DND-41 (cell line): ENCODE data around the gene ZFPL1.

Source experiments
- ATAC-seq: fragments of 200-7000 bp; cut with Tn5 transposase; 3 replicates; pipeline ENCODE4 v1.9.1; 2021; ENCODE audit warnings: low read depth; ENCODE audit not compliant: insufficient read depth
- DNase-seq: peaks from one replicate; pipeline ENCODE4 v3.0.0-alpha.2; 2020
- H2AFZ ChIP-seq: 2 replicates; pipeline ENCODE4 v1.6.0; 2012; ENCODE audit warnings: low read depth, low read length
- H3K27ac ChIP-seq: 2 replicates; pipeline ENCODE4 v1.5.1; 2012; ENCODE audit warnings: low read length, inconsistent platforms
- H3K27me3 ChIP-seq: fragments of 200-600 bp; sonication (generic); 2 replicates; pipeline ENCODE4 v1.6.0; 2012; ENCODE audit warnings: low read length, mild to moderate bottlenecking, inconsistent platforms; ENCODE audit not compliant: insufficient read depth, poor library complexity
- H3K36me3 ChIP-seq: 2 replicates; pipeline ENCODE4 v1.5.1; 2012; ENCODE audit warnings: low read length, inconsistent platforms; ENCODE audit not compliant: insufficient read depth
- H3K4me1 ChIP-seq: 2 replicates; pipeline ENCODE4 v1.5.1; 2012; ENCODE audit warnings: mild to moderate bottlenecking, low read length; ENCODE audit not compliant: insufficient read depth
- H3K4me2 ChIP-seq: 2 replicates; pipeline ENCODE4 v1.6.0; 2012; ENCODE audit warnings: mild to moderate bottlenecking, moderate library complexity, low read length, inconsistent platforms; ENCODE audit not compliant: insufficient read depth
- H3K4me3 ChIP-seq, 2 experiments: fragments of 200-600 bp in 1 of 2; shearing (Covaris generic) in 1 of 2; 2 replicates each; pipeline ENCODE4 v1.5.1; 2012 to 2016; ENCODE audit warnings: inconsistent platforms in 2 of 2, low read length in 2 of 2, mild to moderate bottlenecking in 2 of 2, low read depth in 1 of 2, moderate library complexity in 1 of 2
- H3K79me2 ChIP-seq: 2 replicates; pipeline ENCODE4 v1.6.0; 2012; ENCODE audit warnings: low read length, inconsistent platforms; ENCODE audit not compliant: insufficient read depth
- H3K9ac ChIP-seq: 2 replicates; pipeline ENCODE4 v1.6.0; 2012; ENCODE audit warnings: low read depth, mild to moderate bottlenecking, inconsistent platforms, low read length, moderate library complexity
- H3K9me3 ChIP-seq: 2 replicates; pipeline ENCODE4 v1.5.1; 2012; ENCODE audit warnings: low read length, moderate library complexity, mild to moderate bottlenecking, inconsistent platforms; ENCODE audit not compliant: insufficient read depth, severe bottlenecking
- H4K20me1 ChIP-seq: 2 replicates; pipeline ENCODE4 v1.6.0; 2012; ENCODE audit warnings: low read length; ENCODE audit not compliant: insufficient read depth
- EZH2 ChIP-seq: IDR thresholded peaks from 3 replicates; pipeline ENCODE4 v1.6.1; 2012; ENCODE audit warnings: borderline replicate concordance, low read depth, mild to moderate bottlenecking, moderate library complexity, low read length, inconsistent platforms; ENCODE audit not compliant: severe bottlenecking
- TF ChIP-seq, protein P1 (sequence below): IDR thresholded peaks from 2 replicates; pipeline ENCODE4 v1.5.1; 2012; ENCODE audit warnings: borderline replicate concordance, low read length, moderate library complexity, mild to moderate bottlenecking; ENCODE audit not compliant: poor library complexity, severe bottlenecking; ENCODE audit errors: extremely low read depth

ZFPL1 gene

GRCh38 chr11:65132988-65133700, 49.1 kb downstream of the ZFPL1 start:
- ATAC-seq (no peak), DNase-seq (no peak)
- Histone ChIP-seq H3K27ac (peak overlapping the region; percentile 100), H3K4me3 (peak overlapping the region; percentile 71 to 86; a peak in 3 of 4 replicates), H4K20me1 (peaks cover 21% of the 10 kb centered on the region), H3K27me3 (no peaks in the 10 kb centered on the region), H3K9me3 (no peaks in the 10 kb centered on the region), H2AFZ (no peak overlapping the region), H3K36me3 (peaks cover 49% of the 10 kb centered on the region), H3K79me2 (peaks cover 26% of the 10 kb centered on the region), H3K4me1 (peaks cover 29% of the 10 kb centered on the region), H3K9ac (peak overlapping the region; percentile 82), H3K4me2 (peak overlapping the region; percentile 83)
- TF ChIP-seq EZH2 = no peak
- TF ChIP-seq, protein P1, sequence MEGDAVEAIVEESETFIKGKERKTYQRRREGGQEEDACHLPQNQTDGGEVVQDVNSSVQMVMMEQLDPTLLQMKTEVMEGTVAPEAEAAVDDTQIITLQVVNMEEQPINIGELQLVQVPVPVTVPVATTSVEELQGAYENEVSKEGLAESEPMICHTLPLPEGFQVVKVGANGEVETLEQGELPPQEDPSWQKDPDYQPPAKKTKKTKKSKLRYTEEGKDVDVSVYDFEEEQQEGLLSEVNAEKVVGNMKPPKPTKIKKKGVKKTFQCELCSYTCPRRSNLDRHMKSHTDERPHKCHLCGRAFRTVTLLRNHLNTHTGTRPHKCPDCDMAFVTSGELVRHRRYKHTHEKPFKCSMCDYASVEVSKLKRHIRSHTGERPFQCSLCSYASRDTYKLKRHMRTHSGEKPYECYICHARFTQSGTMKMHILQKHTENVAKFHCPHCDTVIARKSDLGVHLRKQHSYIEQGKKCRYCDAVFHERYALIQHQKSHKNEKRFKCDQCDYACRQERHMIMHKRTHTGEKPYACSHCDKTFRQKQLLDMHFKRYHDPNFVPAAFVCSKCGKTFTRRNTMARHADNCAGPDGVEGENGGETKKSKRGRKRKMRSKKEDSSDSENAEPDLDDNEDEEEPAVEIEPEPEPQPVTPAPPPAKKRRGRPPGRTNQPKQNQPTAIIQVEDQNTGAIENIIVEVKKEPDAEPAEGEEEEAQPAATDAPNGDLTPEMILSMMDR = no peak

GRCh38 chr11:65133724-65134123, 49.7 kb downstream of the ZFPL1 start:
- Histone ChIP-seq H4K20me1 (peaks cover 20% of the 10 kb centered on the region), H3K4me2 (peak overlapping the region; percentile 83), H3K27me3 (no peaks in the 10 kb centered on the region), H3K4me3 (peak overlapping the region; percentile 71 to 86), H3K36me3 (peaks cover 43% of the 10 kb centered on the region), H3K27ac (peak overlapping the region; percentile 100), H3K9ac (peak overlapping the region; percentile 82), H3K4me1 (peaks cover 29% of the 10 kb centered on the region), H3K79me2 (peaks cover 26% of the 10 kb centered on the region), H3K9me3 (no peaks in the 10 kb centered on the region), H2AFZ (peak overlapping the region; percentile 96)
- ATAC-seq (no peak), DNase-seq (no peak)
- TF ChIP-seq, protein P1 = no peak
- no peak for TF ChIP-seq EZH2

- ATAC-seq = peak; percentile 83
- H3K27me3 ChIP-seq = no peaks in the 10 kb centered on the region
- peak; percentile 89 for DNase-seq
- TF ChIP-seq EZH2 = no peak
- TF ChIP-seq, protein P1 = no peak
- no peaks in the 10 kb centered on the region for H3K9me3 ChIP-seq
- peak within 1 kb of the TSS; percentile 71 to 86 for H3K4me3 ChIP-seq
- peak within 1 kb of the TSS; percentile 96 for H2AFZ ChIP-seq
- peaks cover 29% of the 10 kb centered on the region for H3K4me1 ChIP-seq
- peak within 1 kb of the TSS; percentile 100 for H3K27ac ChIP-seq
- H3K36me3 ChIP-seq = peaks cover 37% of the 10 kb centered on the region
- peaks cover 26% of the 10 kb centered on the region for H3K79me2 ChIP-seq
- peaks cover 17% of the 10 kb centered on the region for H4K20me1 ChIP-seq
- H3K9ac ChIP-seq = peak within 1 kb of the TSS; percentile 82
- peak within 1 kb of the TSS; percentile 83 for H3K4me2 ChIP-seq
Observed at GRCh38 chr11:65134240-65134951, 50.4 kb downstream of the ZFPL1 start, which contains the start of gene SYVN1. TSS of gene SYVN1 (minus strand) at chr11:65134519. CDS start at chr11:65133601, 918 bp downstream.
